Natural killer cell (primary cell): ENCODE results near the gene KLK1. TPM values are rescaled to one million over a fixed set of nuclear protein-coding genes. Genes with fewer than 3 reads are reported as not detected.

Experiments used
- ATAC-seq, 3 donors: fragments of 150-1000 bp in 2 of 3; fragments of 200-7000 bp in 1 of 3; cut with Tn5 transposase; 1 replicate in 1 of 3; 2 replicates in 2 of 3; pipeline ENCODE4 v1.10.0; 2021; ENCODE audit warnings: mild to moderate bottlenecking in 2 of 3, moderate library complexity in 2 of 3
- DNase-seq, 2 donors: peaks; one replicate each; pipeline versions ENCODE4 v3.0.0 to v3.0.0-alpha.2; 2013 to 2021; ENCODE audit warnings: mixed read lengths in 1 of 2
- H3K27ac ChIP-seq: one replicate; pipeline ENCODE4 v1.5.1; 2013; ENCODE audit warnings: mild to moderate bottlenecking, low read length
- H3K27me3 ChIP-seq: one replicate; pipeline ENCODE4 v1.6.1; 2013; ENCODE audit warnings: low read length; ENCODE audit not compliant: control insufficient read depth, insufficient read depth
- H3K36me3 ChIP-seq: one replicate; pipeline ENCODE4 v1.6.1; 2013; ENCODE audit warnings: low read length; ENCODE audit not compliant: control insufficient read depth, insufficient read depth
- H3K4me1 ChIP-seq: one replicate; pipeline ENCODE4 v1.6.1; 2013; ENCODE audit warnings: low read length; ENCODE audit not compliant: control insufficient read depth, insufficient read depth
- H3K4me3 ChIP-seq: one replicate; pipeline ENCODE4 v1.5.1; 2013; ENCODE audit warnings: low read length
- H3K9me3 ChIP-seq: one replicate; pipeline ENCODE4 v1.6.1; 2013; ENCODE audit warnings: low read length; ENCODE audit not compliant: control insufficient read depth, insufficient read depth
- H3K27ac Mint-ChIP-seq, 2 donors: one replicate each; pipeline ENCODE4 v1.8.0; 2022; ENCODE audit warnings: mild to moderate bottlenecking in 2 of 2, mixed read lengths in 2 of 2, moderate library complexity in 1 of 2
- H3K27me3 Mint-ChIP-seq, 2 donors: one replicate each; pipeline ENCODE4 v1.8.0; 2022; ENCODE audit warnings: low read depth in 2 of 2, mixed read lengths in 2 of 2
- H3K36me3 Mint-ChIP-seq: one replicate; pipeline ENCODE4 v1.8.0; 2022; ENCODE audit warnings: mixed read lengths
- H3K4me1 Mint-ChIP-seq, 2 donors: one replicate each; pipeline ENCODE4 v1.8.0; 2022; ENCODE audit warnings: mixed read lengths in 2 of 2
- H3K4me3 Mint-ChIP-seq: one replicate; pipeline ENCODE4 v1.8.0; 2022; ENCODE audit warnings: mild to moderate bottlenecking, moderate library complexity, mixed read lengths
- H3K9me3 Mint-ChIP-seq, 2 donors: one replicate each; pipeline ENCODE4 v1.8.0; 2022; ENCODE audit warnings: mixed read lengths in 2 of 2
- CTCF ChIP-seq: fragments of 200-600 bp; IDR thresholded peaks from one replicate; pipeline ENCODE4 v1.8.0; 2022; ENCODE audit warnings: antibody characterized with exemption
- WGBS: methylation state at CpG from one replicate; pipeline ENCODE4 v1.1.7; 2013; ENCODE audit warnings: missing lambda C conversion rate; ENCODE audit not compliant: insufficient coverage; 5-methylcytosine and 5-hydroxymethylcytosine counted together
- intact Hi-C: fragments of 100-400 bp; cut with micrococcal nuclease; formaldehyde crosslinking; loops from one replicate; pipeline ENCODE4 v1.14.2; 2022
- total RNA-seq, 4 donors: library from RNA; stranded (reverse); fragments of 120-200 nt in 1 of 4; gene quantifications; one replicate each; pipeline versions ENCODE4 v1.2.3 to v1.2.4, GENCODE V29; 2013 to 2022

The KLK1 gene
- total RNA-seq, 3 donors from 2014 or later (not counting 1 experiment from before 2014, with no cell fraction given): not detected

- no peaks in the 10 kb centered on the region for H3K9me3 ChIP-seq
- H3K36me3 Mint-ChIP-seq: no peaks in the 10 kb centered on the region
- no peak for ATAC-seq
- no peaks in the 10 kb centered on the region for H3K9me3 Mint-ChIP-seq
- intact Hi-C loops: no loop called here
- H3K27ac ChIP-seq: no peak overlapping the region
- peaks cover 25% of the 10 kb centered on the region for H3K36me3 ChIP-seq
- H3K27me3 ChIP-seq: no peaks in the 10 kb centered on the region
- no peaks in the 10 kb centered on the region for H3K4me1 ChIP-seq
- H3K27ac Mint-ChIP-seq: no peak overlapping the region
- no peak overlapping the region for H3K4me3 Mint-ChIP-seq
- WGBS: 89% methylated on average over 9 of the region's 9 CpGs
- peaks cover 0 to 2% of the 10 kb centered on the region in 2 donors for H3K4me1 Mint-ChIP-seq
- peaks cover 0 to under 1% of the 10 kb centered on the region in 2 donors for H3K27me3 Mint-ChIP-seq
- DNase-seq: no peak
- H3K4me3 ChIP-seq: no peak overlapping the region
- TF ChIP-seq CTCF: no peak
These were observed 27.4 kb downstream of the KLK1 start for GRCh38 chr19:50796128-50796633.

- peaks cover 0 to 3% of the 10 kb centered on the region in 2 donors for H3K27me3 Mint-ChIP-seq
- no peaks in the 10 kb centered on the region for H3K4me1 ChIP-seq
- no peak for TF ChIP-seq CTCF
- 88% methylated on average over 4 of the region's 4 CpGs for WGBS
- H3K9me3 Mint-ChIP-seq: no peaks in the 10 kb centered on the region
- no peak for ATAC-seq
- no peak overlapping the region for H3K4me3 Mint-ChIP-seq
- no peak overlapping the region for H3K27ac ChIP-seq
- DNase-seq: no peak
- peaks cover 0 to 4% of the 10 kb centered on the region in 2 donors for H3K4me1 Mint-ChIP-seq
- H3K27ac Mint-ChIP-seq: no peak overlapping the region
- H3K36me3 ChIP-seq: peaks cover 22% of the 10 kb centered on the region
- intact Hi-C loops: no loop called here
- H3K27me3 ChIP-seq: no peaks in the 10 kb centered on the region
- H3K4me3 ChIP-seq: no peak overlapping the region
- H3K36me3 Mint-ChIP-seq: no peaks in the 10 kb centered on the region
- no peaks in the 10 kb centered on the region for H3K9me3 ChIP-seq
These were observed 27.9 kb downstream of the KLK1 start for GRCh38 chr19:50795664-50796073.

- intact Hi-C loops: no loop called here
- H3K4me1 ChIP-seq: no peaks in the 10 kb centered on the region
- ATAC-seq (peak in 1 of 3 donors; percentile 16), DNase-seq (no peak)
- H3K27me3 ChIP-seq: no peaks in the 10 kb centered on the region
- TF ChIP-seq CTCF: no peak
- H3K4me3 ChIP-seq: no peak overlapping the region
- Mint-ChIP-seq H3K27ac (no peak overlapping the region), H3K4me1 (peaks cover 0 to 4% of the 10 kb centered on the region in 2 donors), H3K4me3 (no peak overlapping the region), H3K9me3 (no peaks in the 10 kb centered on the region), H3K36me3 (no peaks in the 10 kb centered on the region), H3K27me3 (peaks cover 0 to 3% of the 10 kb centered on the region in 2 donors)
- H3K9me3 ChIP-seq: no peaks in the 10 kb centered on the region
- WGBS: 75% methylated on average over 18 of the region's 18 CpGs
- H3K27ac ChIP-seq: no peak overlapping the region
- peaks cover 21% of the 10 kb centered on the region for H3K36me3 ChIP-seq
These were observed 28.5 kb downstream of the KLK1 start for GRCh38 chr19:50794876-50795663.
